Measurements from ENCODE around the gene LNP1.

LNP1 gene

GRCh38 chr3:100396967-100397366 lies 4.4 kb upstream of the LNP1 start:
- Histone ChIP-seq H3F3A (ENCODE audit: insufficient read depth) (no peaks in the 10 kb centered on the region), H3K9me3 (ENCODE audit: insufficient read depth, low read length) (no peaks in the 10 kb centered on the region), H4K20me1 (ENCODE audit: low read depth, low read length) (peaks cover 8% of the 10 kb centered on the region; the same call in 1 of the 2 replicates), H2AFZ (ENCODE audit: low read depth, low read length, severe bottlenecking) (no peak overlapping the region), H3K27ac (ENCODE audit: low read depth, low read length) (no peak overlapping the region), H3K4me2 (ENCODE audit: low read depth, low read length, poor library complexity, severe bottlenecking) (peak overlapping the region; percentile 18), H3K36me3 (ENCODE audit: low read length) (no peaks in the 10 kb centered on the region), H3K9ac (ENCODE audit: low read length) (no peak overlapping the region), H3K79me2 (ENCODE audit: insufficient read depth, low read length) (peaks cover 90% of the 10 kb centered on the region), H3K27me3 (ENCODE audit: low read length) (no peaks in the 10 kb centered on the region), H3K9me2 (replicated peaks; ENCODE audit: insufficient read depth, low read length) (no peaks in the 10 kb centered on the region), H3K4me3 (ENCODE audit: insufficient read depth, low read length, poor library complexity, severe bottlenecking) (no peak overlapping the region)
- TF ChIP-seq, protein P1, sequence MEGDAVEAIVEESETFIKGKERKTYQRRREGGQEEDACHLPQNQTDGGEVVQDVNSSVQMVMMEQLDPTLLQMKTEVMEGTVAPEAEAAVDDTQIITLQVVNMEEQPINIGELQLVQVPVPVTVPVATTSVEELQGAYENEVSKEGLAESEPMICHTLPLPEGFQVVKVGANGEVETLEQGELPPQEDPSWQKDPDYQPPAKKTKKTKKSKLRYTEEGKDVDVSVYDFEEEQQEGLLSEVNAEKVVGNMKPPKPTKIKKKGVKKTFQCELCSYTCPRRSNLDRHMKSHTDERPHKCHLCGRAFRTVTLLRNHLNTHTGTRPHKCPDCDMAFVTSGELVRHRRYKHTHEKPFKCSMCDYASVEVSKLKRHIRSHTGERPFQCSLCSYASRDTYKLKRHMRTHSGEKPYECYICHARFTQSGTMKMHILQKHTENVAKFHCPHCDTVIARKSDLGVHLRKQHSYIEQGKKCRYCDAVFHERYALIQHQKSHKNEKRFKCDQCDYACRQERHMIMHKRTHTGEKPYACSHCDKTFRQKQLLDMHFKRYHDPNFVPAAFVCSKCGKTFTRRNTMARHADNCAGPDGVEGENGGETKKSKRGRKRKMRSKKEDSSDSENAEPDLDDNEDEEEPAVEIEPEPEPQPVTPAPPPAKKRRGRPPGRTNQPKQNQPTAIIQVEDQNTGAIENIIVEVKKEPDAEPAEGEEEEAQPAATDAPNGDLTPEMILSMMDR (IDR thresholded peaks at IDR 0.05; ENCODE audit: insufficient read depth, low read length, poor library complexity, severe bottlenecking): no peak
- no peak for TF ChIP-seq EZH2phosphoT487 (conservative IDR thresholded peaks at IDR 0.05; ENCODE audit: low read length)

DNA sequence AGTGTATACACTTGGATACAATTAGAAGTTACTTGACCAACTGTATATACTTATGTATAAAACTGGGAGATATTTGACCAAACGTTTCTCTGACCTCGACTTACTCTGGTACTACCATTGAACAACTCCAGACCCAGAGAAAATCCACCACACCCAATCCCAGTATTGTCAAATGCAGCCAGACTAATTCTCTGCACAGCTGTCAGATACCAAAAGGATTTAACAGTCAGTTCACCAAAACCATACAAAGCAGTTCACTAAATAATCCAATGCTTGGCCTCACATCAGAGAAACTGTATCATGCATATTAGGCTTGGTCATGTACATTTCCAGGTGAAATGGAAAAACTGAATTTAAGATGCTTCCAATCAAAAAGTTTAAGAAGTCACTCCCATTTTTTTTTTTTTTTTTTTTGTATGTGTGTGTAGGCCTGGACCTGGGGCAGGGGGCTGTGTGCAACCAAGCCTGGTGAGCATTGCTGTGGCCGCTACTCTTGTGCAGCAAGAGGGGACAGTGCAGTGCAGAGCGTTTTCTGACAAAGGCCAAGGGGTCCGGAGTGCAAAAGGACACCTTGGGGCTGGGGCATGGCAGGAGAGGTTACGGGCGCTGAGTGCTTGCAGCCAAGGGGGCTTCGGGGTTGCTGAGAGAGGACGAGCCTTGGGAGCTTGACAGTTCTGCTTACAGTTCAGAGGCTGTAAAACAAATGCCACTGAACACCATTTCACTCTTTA lies 1.8 kb upstream of the LNP1 start:
- Histone ChIP-seq H3K9me2 (replicated peaks; ENCODE audit: insufficient read depth, low read length) (no peaks in the 10 kb centered on the region), H3F3A (ENCODE audit: insufficient read depth) (no peaks in the 10 kb centered on the region), H4K20me1 (ENCODE audit: low read depth, low read length) (peaks cover 8% of the 10 kb centered on the region; the same call in 1 of the 2 replicates), H3K36me3 (ENCODE audit: low read length) (no peaks in the 10 kb centered on the region), H3K4me2 (ENCODE audit: low read depth, low read length, poor library complexity, severe bottlenecking) (peak overlapping the region; percentile 94), H3K9ac (ENCODE audit: low read length) (peak overlapping the region; percentile 87), H3K27me3 (ENCODE audit: low read length) (no peaks in the 10 kb centered on the region), H3K9me3 (ENCODE audit: insufficient read depth, low read length) (no peaks in the 10 kb centered on the region), H3K79me2 (ENCODE audit: insufficient read depth, low read length) (peaks cover 74% of the 10 kb centered on the region), H2AFZ (ENCODE audit: low read depth, low read length, severe bottlenecking) (no peak overlapping the region), H3K4me3 (ENCODE audit: insufficient read depth, low read length, poor library complexity, severe bottlenecking) (peak overlapping the region; percentile 67), H3K27ac (ENCODE audit: low read depth, low read length) (no peak overlapping the region)
- TF ChIP-seq EZH2phosphoT487 (conservative IDR thresholded peaks at IDR 0.05; ENCODE audit: low read length): no peak
- TF ChIP-seq, protein P1 (IDR thresholded peaks at IDR 0.05; ENCODE audit: insufficient read depth, low read length, poor library complexity, severe bottlenecking): no peak

DNA sequence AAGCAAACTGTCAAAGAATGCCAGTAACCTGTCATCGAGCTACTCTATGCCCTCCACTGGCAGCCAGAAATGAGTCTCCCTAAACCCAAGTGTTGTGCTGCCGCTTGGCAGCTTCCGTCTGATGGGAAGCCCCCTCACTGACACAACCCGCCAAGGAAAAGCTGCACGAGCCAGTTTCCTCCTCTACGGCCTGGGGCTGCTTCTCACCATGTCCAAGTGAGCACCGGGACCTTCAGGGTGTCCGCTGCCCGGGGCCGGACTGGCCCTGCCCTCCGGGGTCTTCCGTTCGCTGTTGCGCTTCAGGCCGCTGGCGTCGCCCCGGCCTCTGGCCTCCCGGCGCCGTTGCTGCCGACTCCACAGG lies 940 bp upstream of the LNP1 start:
- H3K9me2 ChIP-seq (replicated peaks; ENCODE audit: insufficient read depth, low read length): no peaks in the 10 kb centered on the region
- H3K79me2 ChIP-seq (ENCODE audit: insufficient read depth, low read length): peaks cover 65% of the 10 kb centered on the region
- no peaks in the 10 kb centered on the region for H3F3A ChIP-seq (ENCODE audit: insufficient read depth)
- H3K9ac ChIP-seq (ENCODE audit: low read length): peak overlapping the region; percentile 87
- peaks cover 8% of the 10 kb centered on the region; the same call in 1 of the 2 replicates for H4K20me1 ChIP-seq (ENCODE audit: low read depth, low read length)
- no peaks in the 10 kb centered on the region for H3K27me3 ChIP-seq (ENCODE audit: low read length)
- H3K27ac ChIP-seq (ENCODE audit: low read depth, low read length): peak overlapping the region; percentile 71
- H3K9me3 ChIP-seq (ENCODE audit: insufficient read depth, low read length): no peaks in the 10 kb centered on the region
- H3K36me3 ChIP-seq (ENCODE audit: low read length): no peaks in the 10 kb centered on the region
- no peak for TF ChIP-seq EZH2phosphoT487 (conservative IDR thresholded peaks at IDR 0.05; ENCODE audit: low read length)
- TF ChIP-seq, protein P1 (IDR thresholded peaks at IDR 0.05; ENCODE audit: insufficient read depth, low read length, poor library complexity, severe bottlenecking): no peak
- peak overlapping the region; percentile 67 for H3K4me3 ChIP-seq (ENCODE audit: insufficient read depth, low read length, poor library complexity, severe bottlenecking)
- H2AFZ ChIP-seq (ENCODE audit: low read depth, low read length, severe bottlenecking): peak overlapping the region; percentile 63
- peak overlapping the region; percentile 94 for H3K4me2 ChIP-seq (ENCODE audit: low read depth, low read length, poor library complexity, severe bottlenecking)

All from SU-DHL-6 (cell line).